OCI-LY3 (cell line): ENCODE data around the gene CLP1.
A peak's percentile ranks its signal among the peaks of the same experiment; 100 is the strongest.

Experiments used
- H2AFZ ChIP-seq: fragments of 200-600, 300-600 bp; shearing (Covaris generic); 2 replicates; pipeline ENCODE4 v1.6.0; 2014; ENCODE audit warnings: antibody characterized with exemption, low read depth, low read length
- H3K27ac ChIP-seq: fragments of 200-600, 300-600 bp; sonication (generic); 2 replicates; pipeline ENCODE4 v1.5.1; 2014; ENCODE audit warnings: mild to moderate bottlenecking, low read length, moderate library complexity, mixed read lengths
- H3K27me3 ChIP-seq: fragments of 200-600, 300-600 bp; sonication (generic); 2 replicates; pipeline ENCODE4 v1.6.1; 2014; ENCODE audit warnings: low read depth, low read length, mixed read lengths
- H3K36me3 ChIP-seq: fragments of 200-600, 300-600 bp; sonication (generic); replicated peaks from 2 replicates; pipeline ENCODE3; 2014; ENCODE audit warnings: low read depth, low read length, mixed read lengths
- H3K4me1 ChIP-seq: fragments of 300-600, 200-600 bp; sonication (generic); 2 replicates; pipeline ENCODE4 v1.6.1; 2014; ENCODE audit warnings: low read length, mixed read lengths
- H3K4me2 ChIP-seq: fragments of 200-600, 300-600 bp; sonication (generic); 2 replicates; pipeline ENCODE4 v1.6.1; 2014; ENCODE audit warnings: low read length, mixed read lengths
- H3K4me3 ChIP-seq: fragments of 300-600, 200-600 bp; sonication (generic); 2 replicates; pipeline ENCODE4 v1.5.1; 2014; ENCODE audit warnings: antibody characterized with exemption, mild to moderate bottlenecking, low read length, moderate library complexity
- H3K79me2 ChIP-seq: fragments of 300-600, 200-600 bp; shearing (Covaris generic); 2 replicates; pipeline ENCODE4 v1.6.1; 2014; ENCODE audit warnings: mild to moderate bottlenecking, low read length, mixed read lengths
- H3K9ac ChIP-seq: fragments of 300-600, 200-600 bp; shearing (Covaris generic); 2 replicates; pipeline ENCODE4 v1.6.0; 2014; ENCODE audit warnings: mild to moderate bottlenecking, low read length, moderate library complexity
- H3K9me3 ChIP-seq: fragments of 200-600, 300-600 bp; shearing (Covaris generic); 2 replicates; pipeline ENCODE4 v1.6.1; 2014; ENCODE audit warnings: low read length, mixed read lengths; ENCODE audit not compliant: insufficient read depth
- H4K20me1 ChIP-seq: fragments of 200-600, 300-600 bp; sonication (generic); 2 replicates; pipeline ENCODE4 v1.6.1; 2016; ENCODE audit warnings: low read length, mixed read lengths; ENCODE audit not compliant: insufficient read depth
- CTCF ChIP-seq: fragments of 200-600, 300-600 bp; sonication (generic); IDR thresholded peaks from 2 replicates; pipeline ENCODE4 v1.5.1; 2014; ENCODE audit warnings: antibody characterized with exemption, low read length, low read depth
- EZH2phosphoT487 ChIP-seq: fragments of 200-600 bp; shearing (Covaris generic); IDR thresholded peaks from 2 replicates; pipeline ENCODE4 v1.6.1; 2018; ENCODE audit warnings: antibody characterized with exemption, mixed run types, low read depth

Gene CLP1

GRCh38 chr11:57640068-57640800, 17.3 kb upstream of the CLP1 start:
- Histone ChIP-seq H3K4me3 (0 out of 2 replicates have a peak overlapping the region, but pooled peaks have one; percentile 8), H3K9me3 (no peaks in the 10 kb centered on the region), H3K36me3 (no peaks in the 10 kb centered on the region), H3K27ac (no peak overlapping the region), H2AFZ (no peak overlapping the region; the same call in 1 of the 2 replicates), H3K4me2 (peak overlapping the region; percentile 41), H3K27me3 (peaks cover 8% of the 10 kb centered on the region; the same call in 1 of the 2 replicates), H4K20me1 (no peaks in the 10 kb centered on the region), H3K4me1 (peaks cover 37% of the 10 kb centered on the region), H3K9ac (no peak overlapping the region), H3K79me2 (no peaks in the 10 kb centered on the region)
- TF ChIP-seq CTCF (no peak), EZH2phosphoT487 (no peak)

DNA sequence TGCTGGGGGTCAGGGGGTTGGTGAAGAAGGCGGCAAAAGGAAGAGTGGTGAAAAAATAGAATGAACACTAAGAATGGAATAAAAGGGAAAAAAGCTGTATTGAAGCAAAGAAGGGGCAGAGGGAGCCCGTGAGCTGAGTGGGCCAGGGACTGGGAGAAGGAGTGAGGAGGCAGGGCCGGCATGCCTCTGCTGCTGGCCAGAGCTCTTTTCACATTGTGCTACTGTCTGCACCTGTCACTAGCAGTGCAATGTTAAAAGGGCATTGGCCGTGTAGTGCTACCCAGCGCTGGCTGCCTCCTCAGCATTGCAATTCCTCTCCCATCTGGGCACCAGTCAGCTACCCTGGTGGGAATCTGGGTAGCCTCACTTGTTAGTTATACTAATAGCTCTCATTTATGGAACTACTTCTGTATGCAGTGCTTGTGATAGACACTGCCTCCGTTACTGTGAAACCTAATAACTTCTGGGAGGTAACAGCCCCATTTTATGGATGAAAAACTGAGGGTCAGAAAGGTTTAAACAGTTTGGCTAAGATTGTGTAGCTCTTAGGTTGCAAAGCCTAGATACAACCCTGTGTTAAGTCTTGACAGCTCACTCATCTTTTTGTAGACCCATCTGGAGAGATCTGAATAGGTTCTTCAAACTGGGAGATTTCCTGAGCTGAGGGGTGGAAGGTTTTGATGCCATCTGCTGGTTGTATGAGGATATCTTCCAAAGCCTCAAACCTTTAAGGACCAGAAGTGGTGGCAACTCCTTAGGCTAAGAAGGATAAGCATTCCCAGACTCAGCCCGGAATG, 16.4 kb upstream of the CLP1 start:
- Histone ChIP-seq H3K4me2 (peak overlapping the region; percentile 41), H3K27ac (no peak overlapping the region)

DNA sequence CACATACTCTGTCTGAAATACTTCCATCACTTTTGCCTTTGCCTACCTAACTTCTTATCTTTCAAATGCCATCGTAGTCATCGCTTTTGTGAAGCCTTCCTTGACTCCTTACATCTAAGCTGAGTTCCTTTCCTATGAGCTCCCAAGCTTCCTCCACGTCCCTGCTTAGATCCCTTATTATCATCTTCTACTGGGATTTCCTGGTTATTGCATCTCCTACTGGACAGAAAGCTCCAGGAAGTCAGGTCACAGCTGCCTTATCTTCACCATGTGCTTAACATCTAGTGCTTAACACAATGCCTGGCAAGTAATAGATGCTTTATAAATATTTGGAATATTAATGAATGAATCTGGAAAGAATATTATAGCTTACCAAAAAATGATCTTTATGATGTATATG, 13.8 kb upstream of the CLP1 start:
- Histone ChIP-seq H2AFZ (no peak overlapping the region), H3K36me3 (no peaks in the 10 kb centered on the region), H3K9ac (no peak overlapping the region), H3K27ac (no peak overlapping the region), H3K27me3 (peaks cover 30% of the 10 kb centered on the region), H3K4me2 (no peak overlapping the region; the same call in 1 of the 2 replicates), H3K4me1 (peaks cover 51% of the 10 kb centered on the region), H4K20me1 (no peaks in the 10 kb centered on the region), H3K9me3 (no peaks in the 10 kb centered on the region), H3K79me2 (no peaks in the 10 kb centered on the region), H3K4me3 (no peak overlapping the region)
- TF ChIP-seq CTCF: no peak
- no peak for TF ChIP-seq EZH2phosphoT487

More for the DNA sequence above, 16.4 kb upstream of the CLP1 start:
- Histone ChIP-seq H3K36me3 (no peaks in the 10 kb centered on the region), H3K9ac (no peak overlapping the region), H2AFZ (no peak overlapping the region; the same call in 1 of the 2 replicates), H3K4me3 (0 out of 2 replicates have a peak overlapping the region, but pooled peaks have one; percentile 8), H4K20me1 (no peaks in the 10 kb centered on the region), H3K9me3 (no peaks in the 10 kb centered on the region), H3K79me2 (no peaks in the 10 kb centered on the region), H3K4me1 (peaks cover 41% of the 10 kb centered on the region), H3K27me3 (0 out of 2 replicates have a peak, but pooled peaks cover 6% of the 10 kb centered on the region)
- TF ChIP-seq CTCF (peak; percentile 87), EZH2phosphoT487 (no peak)
